Mucosa of descending colon (tissue), 3 donors: ENCODE results near the gene OR2M4. TPM values are rescaled to one million over a fixed set of nuclear protein-coding genes. Genes with fewer than 3 reads are reported as not detected.
A peak's percentile ranks its signal among the peaks of the same experiment; 100 is the strongest.
"Not testable (repeated sequence)": the region's sequence is repeated elsewhere in the genome, so short reads cannot be mapped to it uniquely, and the experiment has no call there.

ENCODE experiments used
- ATAC-seq: fragments of 200-7000 bp; cut with Tn5 transposase; one replicate; pipeline ENCODE4 v1.9.1; 2020; ENCODE audit warnings: mild to moderate bottlenecking, moderate library complexity
- DNase-seq, 3 donors: peaks; one replicate each; pipeline ENCODE4 v3.0.0-alpha.2; 2020
- H3K36me3 ChIP-seq: fragments of 200-600 bp; one replicate; pipeline ENCODE4 v1.8.0; 2021; ENCODE audit warnings: low read depth, mild to moderate bottlenecking
- H3K4me1 ChIP-seq: fragments of 200-600 bp; one replicate; pipeline ENCODE4 v1.8.0; 2021; ENCODE audit warnings: low read depth, mild to moderate bottlenecking
- H3K4me3 ChIP-seq: fragments of 200-600 bp; one replicate; pipeline ENCODE4 v1.8.0; 2021; ENCODE audit warnings: mild to moderate bottlenecking
- H3K9me3 ChIP-seq: fragments of 200-600 bp; one replicate; pipeline ENCODE4 v1.8.0; 2021; ENCODE audit warnings: mild to moderate bottlenecking
- intact Hi-C, 2 donors: fragments of 100-400 bp; cut with DNase I in 1 of 2; cut with micrococcal nuclease in 1 of 2; formaldehyde crosslinking; loops; one replicate each; pipeline versions ENCODE4 v1.11.0 to v1.11.1; 2022; cut with DNase I, micrococcal nuclease
- total RNA-seq, 3 donors: library from RNA; stranded (reverse); fragmentation: NEBNext Ultra II Directional in 2 of 3; extraction: Animal tissue kit (Norgen Biotek cat#: 25700) in 2 of 3; gene quantifications; one replicate each; pipeline versions ENCODE4 v1.2.1 to v1.2.4, GENCODE V29; 2021 to 2023
- TF ChIP-seq, protein P1 (sequence below): fragments of 200-600 bp; IDR thresholded peaks from one replicate; pipeline ENCODE4 v1.8.0; 2022; ENCODE audit warnings: antibody characterized with exemption, mild to moderate bottlenecking
- donor health status: DM: no; HTN: no; CAD: no; lungs with moderate emphysema.
- donor health status: DM: no; HTN: no; CAD: no.
- donor health status: DM: no; HTN: yes; CAD: no.

The OR2M4 gene
- total RNA-seq, 3 donors from 2014 or later: not detected

- H3K9me3 ChIP-seq: peaks cover 35% of the 10 kb centered on the region
- TF ChIP-seq, protein P1, sequence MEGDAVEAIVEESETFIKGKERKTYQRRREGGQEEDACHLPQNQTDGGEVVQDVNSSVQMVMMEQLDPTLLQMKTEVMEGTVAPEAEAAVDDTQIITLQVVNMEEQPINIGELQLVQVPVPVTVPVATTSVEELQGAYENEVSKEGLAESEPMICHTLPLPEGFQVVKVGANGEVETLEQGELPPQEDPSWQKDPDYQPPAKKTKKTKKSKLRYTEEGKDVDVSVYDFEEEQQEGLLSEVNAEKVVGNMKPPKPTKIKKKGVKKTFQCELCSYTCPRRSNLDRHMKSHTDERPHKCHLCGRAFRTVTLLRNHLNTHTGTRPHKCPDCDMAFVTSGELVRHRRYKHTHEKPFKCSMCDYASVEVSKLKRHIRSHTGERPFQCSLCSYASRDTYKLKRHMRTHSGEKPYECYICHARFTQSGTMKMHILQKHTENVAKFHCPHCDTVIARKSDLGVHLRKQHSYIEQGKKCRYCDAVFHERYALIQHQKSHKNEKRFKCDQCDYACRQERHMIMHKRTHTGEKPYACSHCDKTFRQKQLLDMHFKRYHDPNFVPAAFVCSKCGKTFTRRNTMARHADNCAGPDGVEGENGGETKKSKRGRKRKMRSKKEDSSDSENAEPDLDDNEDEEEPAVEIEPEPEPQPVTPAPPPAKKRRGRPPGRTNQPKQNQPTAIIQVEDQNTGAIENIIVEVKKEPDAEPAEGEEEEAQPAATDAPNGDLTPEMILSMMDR: no peak
- ATAC-seq (no peak), DNase-seq (no peak)
- H3K36me3 ChIP-seq: no peaks in the 10 kb centered on the region
- no peak overlapping the region for H3K4me3 ChIP-seq
- H3K4me1 ChIP-seq: no peaks in the 10 kb centered on the region
- intact Hi-C loops: no loop called here
These were observed 15.3 kb upstream of the OR2M4 start for GRCh38 chr1:248215880-248216279.

DNA sequence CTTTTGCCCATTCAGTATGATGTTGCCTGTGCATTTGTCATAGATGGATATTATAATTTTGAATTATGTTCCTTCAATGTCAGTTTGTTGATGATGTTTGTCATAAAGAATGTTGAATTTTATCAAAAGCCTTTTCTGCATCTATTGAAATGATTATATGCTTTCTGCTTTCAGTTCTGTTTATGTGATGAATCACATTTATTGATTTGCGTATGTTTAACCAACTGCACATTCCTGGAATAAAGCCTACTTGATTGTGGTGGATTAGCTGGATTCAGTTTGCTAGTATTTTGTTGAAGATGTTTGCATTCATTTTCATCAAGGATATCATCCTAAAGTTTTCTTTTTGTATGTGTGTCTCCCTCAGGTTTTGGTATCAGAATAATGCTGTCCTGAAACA, 5.7 kb upstream of the OR2M4 start:
- H3K4me1 ChIP-seq: no peaks in the 10 kb centered on the region
- ATAC-seq (no peak), DNase-seq (no peak)
- H3K9me3 ChIP-seq: peaks cover 45% of the 10 kb centered on the region
- TF ChIP-seq, protein P1: no peak
- intact Hi-C loops: no loop called here
- no peaks in the 10 kb centered on the region for H3K36me3 ChIP-seq
- no peak overlapping the region for H3K4me3 ChIP-seq

DNA sequence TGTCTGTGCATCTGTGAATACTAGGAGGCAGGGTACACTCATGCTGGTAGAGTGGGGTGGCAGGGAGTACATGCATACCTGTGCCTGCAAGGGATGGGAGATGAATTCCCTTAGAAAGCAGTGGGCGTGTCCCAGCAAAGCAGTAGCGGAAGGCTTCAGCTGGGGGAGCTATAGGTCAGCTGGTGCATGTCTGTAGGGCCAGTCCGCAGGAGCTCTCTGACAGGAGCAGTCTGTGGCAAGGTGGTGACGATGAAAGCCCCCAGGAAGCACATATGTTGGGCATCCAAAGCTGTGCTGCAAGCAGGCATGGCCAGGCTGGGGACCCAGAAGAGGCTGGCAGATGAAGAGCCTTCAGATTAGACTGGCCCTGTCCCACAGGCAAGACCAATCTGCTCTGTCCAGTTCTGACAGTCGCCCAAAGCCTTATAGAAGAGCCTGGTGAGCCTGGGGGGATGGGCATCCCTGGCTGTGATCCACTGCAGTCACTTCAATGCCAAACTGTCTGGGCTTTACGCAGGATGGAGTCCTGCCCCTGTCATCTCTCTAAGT, 1.8 kb upstream of the OR2M4 start:
- ATAC-seq (no peak), DNase-seq (no peak)
- H3K4me1 ChIP-seq: no peaks in the 10 kb centered on the region
- no peaks in the 10 kb centered on the region for H3K36me3 ChIP-seq
- intact Hi-C loops: no loop called here
- peaks cover 46% of the 10 kb centered on the region for H3K9me3 ChIP-seq
- H3K4me3 ChIP-seq: no peak overlapping the region
- TF ChIP-seq, protein P1: no peak

GRCh38 chr1:248239478-248239877, 8.3 kb downstream of the OR2M4 start:
- Histone ChIP-seq H3K36me3 (no peaks in the 10 kb centered on the region), H3K4me3 (no peak overlapping the region), H3K4me1 (no peaks in the 10 kb centered on the region), H3K9me3 (peaks cover 21% of the 10 kb centered on the region)
- ATAC-seq (no peak), DNase-seq (no peak)
- intact Hi-C loops: no loop called here
- TF ChIP-seq, protein P1: no peak

DNA sequence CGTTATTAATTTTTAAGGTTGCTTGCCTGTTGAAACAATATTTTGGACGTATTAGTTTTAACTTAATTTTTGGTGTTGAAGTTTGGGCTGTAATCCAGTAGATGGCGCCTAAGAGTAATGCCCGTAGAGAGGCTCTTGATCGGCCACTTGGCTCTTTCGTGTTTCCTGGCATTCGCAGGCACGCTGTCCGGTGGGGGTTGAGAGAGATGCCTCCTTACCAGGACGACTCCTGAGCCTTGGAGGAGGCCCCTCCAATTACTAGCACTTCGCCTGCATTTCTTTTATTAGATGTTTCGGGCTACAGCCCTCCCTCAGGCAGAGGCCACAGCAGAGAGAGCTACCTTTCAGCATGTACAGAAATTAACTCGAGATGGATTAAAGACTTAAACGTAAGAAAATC, 12.0 kb downstream of the OR2M4 start:
- no peaks in the 10 kb centered on the region for H3K4me1 ChIP-seq
- H3K4me3 ChIP-seq: no peak overlapping the region
- peak in 1 of 3 donors; percentile 3 for DNase-seq
- peaks cover 7% of the 10 kb centered on the region for H3K9me3 ChIP-seq
- H3K36me3 ChIP-seq: no peaks in the 10 kb centered on the region
- TF ChIP-seq, protein P1: no peak
- intact Hi-C loops: no loop called here
- no peak for ATAC-seq

DNA sequence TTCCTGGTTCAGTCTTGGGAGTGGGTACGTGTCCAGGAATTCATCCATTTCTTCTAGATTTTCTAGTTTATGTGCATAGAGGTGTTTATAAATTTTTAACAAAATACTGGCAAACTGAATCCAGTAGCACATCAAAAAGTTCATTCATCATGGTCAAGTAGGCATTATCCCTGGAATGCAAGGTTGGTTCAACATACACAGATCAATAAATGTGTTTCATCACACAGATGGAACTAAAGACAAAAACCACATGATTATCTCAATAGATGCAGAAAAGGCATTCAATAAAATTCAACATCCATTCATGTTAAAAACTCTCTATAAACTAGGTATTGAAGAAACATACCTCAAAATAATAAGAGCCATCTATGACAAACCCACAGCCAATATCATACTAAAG, 28.1 kb downstream of the OR2M4 start:
- intact Hi-C loops, ATAC-seq: not testable (repeated sequence)

More for the DNA sequence above, 28.1 kb downstream of the OR2M4 start:
- peaks cover 20% of the 10 kb centered on the region for H3K9me3 ChIP-seq
- H3K36me3 ChIP-seq, H3K4me3 ChIP-seq, H3K4me1 ChIP-seq, DNase-seq: not testable (repeated sequence)
